Upper lobe of right lung (tissue), 1 donor: ENCODE data around the gene RAMP3. TPM values are rescaled to one million over a fixed set of nuclear protein-coding genes. Genes with fewer than 3 reads are reported as not detected.

Source experiments
- ATAC-seq: fragments of 200-7000 bp; cut with Tn5 transposase; one replicate; pipeline ENCODE4 v1.9.1; 2020; ENCODE audit warnings: mild to moderate bottlenecking, moderate library complexity
- DNase-seq: peaks from one replicate; pipeline ENCODE4 v3.0.0-alpha.2; 2020
- H3K27ac ChIP-seq: fragments of 200-600 bp; one replicate; pipeline ENCODE4 v1.8.0; 2022
- H3K27me3 ChIP-seq: fragments of 200-600 bp; one replicate; pipeline ENCODE4 v1.8.0; 2022; ENCODE audit warnings: mild to moderate bottlenecking
- H3K36me3 ChIP-seq: fragments of 200-600 bp; one replicate; pipeline ENCODE4 v1.8.0; 2022
- H3K4me1 ChIP-seq: fragments of 200-600 bp; one replicate; pipeline ENCODE4 v1.8.0; 2022
- H3K4me3 ChIP-seq: fragments of 200-600 bp; one replicate; pipeline ENCODE4 v1.8.0; 2022; ENCODE audit warnings: mild to moderate bottlenecking
- H3K9me3 ChIP-seq: fragments of 200-600 bp; one replicate; pipeline ENCODE4 v1.8.0; 2022
- intact Hi-C: fragments of 100-400 bp; cut with DNase I; formaldehyde crosslinking; loops from one replicate; pipeline ENCODE4 v1.11.0; 2022
- total RNA-seq: library from RNA; stranded (reverse); fragmentation: NEBNext Ultra II Directional; extraction: Animal tissue kit (Norgen Biotek cat#: 25700); gene quantifications from one replicate; pipeline ENCODE4 v1.2.1, GENCODE V29; 2021
- TF ChIP-seq, protein P1 (sequence below): fragments of 200-600 bp; IDR thresholded peaks from one replicate; pipeline ENCODE4 v1.8.0; 2022; ENCODE audit warnings: antibody characterized with exemption
- donor health status: DM: no; HTN: yes; CAD: no; lungs with severe emphysema.

RAMP3 gene
- total RNA-seq, 1 donor from 2014 or later = 255 TPM

DNA sequence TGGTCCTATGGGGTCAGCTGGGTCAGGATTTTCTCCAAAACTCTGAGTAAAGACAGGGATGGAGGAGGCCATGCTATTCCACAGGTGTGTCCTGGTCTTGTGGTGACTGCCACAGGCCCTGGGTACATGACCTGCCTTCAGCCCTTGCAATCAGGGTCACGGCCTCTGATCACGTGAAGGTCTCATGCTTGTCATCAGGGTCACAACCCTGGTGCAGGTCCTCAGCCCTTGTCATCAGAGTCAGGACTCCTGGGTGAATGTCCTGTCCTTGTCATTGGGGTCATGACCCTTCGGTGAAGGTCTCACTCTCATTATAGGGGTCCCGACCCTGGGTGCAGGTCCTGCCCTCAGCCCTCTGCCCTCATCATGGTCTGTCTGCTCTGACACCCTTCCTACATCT is 24.2 kb upstream of the RAMP3 start:
- H3K27ac ChIP-seq = no peak overlapping the region
- intact Hi-C loops = no loop called here
- TF ChIP-seq, protein P1, sequence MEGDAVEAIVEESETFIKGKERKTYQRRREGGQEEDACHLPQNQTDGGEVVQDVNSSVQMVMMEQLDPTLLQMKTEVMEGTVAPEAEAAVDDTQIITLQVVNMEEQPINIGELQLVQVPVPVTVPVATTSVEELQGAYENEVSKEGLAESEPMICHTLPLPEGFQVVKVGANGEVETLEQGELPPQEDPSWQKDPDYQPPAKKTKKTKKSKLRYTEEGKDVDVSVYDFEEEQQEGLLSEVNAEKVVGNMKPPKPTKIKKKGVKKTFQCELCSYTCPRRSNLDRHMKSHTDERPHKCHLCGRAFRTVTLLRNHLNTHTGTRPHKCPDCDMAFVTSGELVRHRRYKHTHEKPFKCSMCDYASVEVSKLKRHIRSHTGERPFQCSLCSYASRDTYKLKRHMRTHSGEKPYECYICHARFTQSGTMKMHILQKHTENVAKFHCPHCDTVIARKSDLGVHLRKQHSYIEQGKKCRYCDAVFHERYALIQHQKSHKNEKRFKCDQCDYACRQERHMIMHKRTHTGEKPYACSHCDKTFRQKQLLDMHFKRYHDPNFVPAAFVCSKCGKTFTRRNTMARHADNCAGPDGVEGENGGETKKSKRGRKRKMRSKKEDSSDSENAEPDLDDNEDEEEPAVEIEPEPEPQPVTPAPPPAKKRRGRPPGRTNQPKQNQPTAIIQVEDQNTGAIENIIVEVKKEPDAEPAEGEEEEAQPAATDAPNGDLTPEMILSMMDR = no peak
- H3K36me3 ChIP-seq = no peaks in the 10 kb centered on the region
- DNase-seq = no peak
- H3K4me3 ChIP-seq = no peak overlapping the region
- H3K9me3 ChIP-seq = no peaks in the 10 kb centered on the region
- no peak for ATAC-seq
- no peaks in the 10 kb centered on the region for H3K27me3 ChIP-seq
- H3K4me1 ChIP-seq = no peaks in the 10 kb centered on the region

DNA sequence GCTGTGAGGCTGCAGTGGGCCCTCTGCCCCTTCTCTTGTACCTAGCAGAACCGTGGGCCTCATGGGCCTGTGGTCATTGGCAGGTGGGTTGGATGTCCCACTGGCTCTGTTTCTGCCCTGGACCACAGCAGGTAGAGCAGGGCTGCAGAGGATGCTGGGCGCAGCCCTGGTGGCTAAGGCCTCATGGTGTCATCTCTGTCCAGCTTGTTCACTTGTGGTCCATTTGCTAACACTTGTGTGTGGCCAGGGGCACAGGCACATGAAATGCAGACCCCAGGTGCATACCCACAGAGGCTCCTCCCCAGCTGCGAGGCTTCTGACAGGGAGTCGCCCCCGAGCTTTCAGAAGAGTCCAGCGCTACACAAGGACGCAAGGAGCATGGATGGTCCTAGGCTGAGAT is 23.7 kb upstream of the RAMP3 start:
- Histone ChIP-seq H3K4me1 (no peaks in the 10 kb centered on the region), H3K27ac (no peak overlapping the region), H3K27me3 (no peaks in the 10 kb centered on the region), H3K36me3 (no peaks in the 10 kb centered on the region), H3K9me3 (no peaks in the 10 kb centered on the region), H3K4me3 (no peak overlapping the region)
- ATAC-seq (no peak), DNase-seq (no peak)
- intact Hi-C loops = no loop called here
- TF ChIP-seq, protein P1 = no peak

DNA sequence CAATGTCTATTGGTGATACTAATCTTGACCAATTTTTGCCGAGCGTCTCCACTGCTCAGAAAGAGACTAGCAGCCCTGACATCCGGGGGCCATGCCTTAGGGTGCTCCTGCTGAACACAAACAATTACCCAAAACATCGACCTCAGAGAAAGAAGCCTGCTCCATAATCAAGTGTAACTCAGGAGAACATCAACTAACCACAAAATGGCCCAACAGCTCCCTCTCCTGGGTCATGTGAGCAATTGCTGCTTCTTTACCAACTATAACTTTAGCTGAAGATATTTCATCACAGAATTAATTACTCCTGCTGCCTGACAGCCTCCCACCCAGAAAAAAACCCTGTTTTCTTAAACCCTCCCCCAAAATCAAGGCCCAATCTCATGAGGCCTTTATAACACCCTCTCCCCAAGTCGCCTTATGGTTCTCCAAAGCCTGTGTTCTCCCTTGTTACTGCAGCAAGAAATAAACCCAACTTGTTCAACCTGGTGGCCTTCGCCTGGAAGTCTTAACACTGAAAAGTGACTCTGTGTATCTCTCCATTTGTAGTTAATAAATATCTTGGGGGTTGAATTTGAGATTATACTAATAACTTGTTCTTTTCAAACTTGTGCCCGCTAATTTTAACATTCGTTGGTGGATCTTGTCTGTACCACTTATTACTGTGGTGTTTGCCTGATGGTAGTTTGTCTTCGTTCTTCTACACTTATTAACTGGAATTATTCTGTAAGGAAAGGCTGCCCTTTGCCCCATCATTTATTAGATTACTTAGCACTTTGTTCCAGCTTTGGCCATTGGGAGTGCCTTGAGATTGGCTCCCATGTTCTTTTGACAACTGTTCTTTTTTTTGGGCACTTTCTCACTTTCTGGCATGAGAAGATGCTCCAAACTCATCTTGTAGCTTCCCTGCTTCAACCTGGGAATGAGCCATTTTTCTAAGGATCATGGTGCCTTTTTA is 21.2 kb upstream of the RAMP3 start:
- H3K27me3 ChIP-seq = no peaks in the 10 kb centered on the region
- H3K4me3 ChIP-seq = no peak overlapping the region
- no peak overlapping the region for H3K27ac ChIP-seq
- H3K9me3 ChIP-seq = no peaks in the 10 kb centered on the region
- TF ChIP-seq, protein P1 = peak; percentile 92
- intact Hi-C loops = no loop called here
- peak; percentile 87 for ATAC-seq
- no peaks in the 10 kb centered on the region for H3K36me3 ChIP-seq
- H3K4me1 ChIP-seq = no peaks in the 10 kb centered on the region
- no peak for DNase-seq

DNA sequence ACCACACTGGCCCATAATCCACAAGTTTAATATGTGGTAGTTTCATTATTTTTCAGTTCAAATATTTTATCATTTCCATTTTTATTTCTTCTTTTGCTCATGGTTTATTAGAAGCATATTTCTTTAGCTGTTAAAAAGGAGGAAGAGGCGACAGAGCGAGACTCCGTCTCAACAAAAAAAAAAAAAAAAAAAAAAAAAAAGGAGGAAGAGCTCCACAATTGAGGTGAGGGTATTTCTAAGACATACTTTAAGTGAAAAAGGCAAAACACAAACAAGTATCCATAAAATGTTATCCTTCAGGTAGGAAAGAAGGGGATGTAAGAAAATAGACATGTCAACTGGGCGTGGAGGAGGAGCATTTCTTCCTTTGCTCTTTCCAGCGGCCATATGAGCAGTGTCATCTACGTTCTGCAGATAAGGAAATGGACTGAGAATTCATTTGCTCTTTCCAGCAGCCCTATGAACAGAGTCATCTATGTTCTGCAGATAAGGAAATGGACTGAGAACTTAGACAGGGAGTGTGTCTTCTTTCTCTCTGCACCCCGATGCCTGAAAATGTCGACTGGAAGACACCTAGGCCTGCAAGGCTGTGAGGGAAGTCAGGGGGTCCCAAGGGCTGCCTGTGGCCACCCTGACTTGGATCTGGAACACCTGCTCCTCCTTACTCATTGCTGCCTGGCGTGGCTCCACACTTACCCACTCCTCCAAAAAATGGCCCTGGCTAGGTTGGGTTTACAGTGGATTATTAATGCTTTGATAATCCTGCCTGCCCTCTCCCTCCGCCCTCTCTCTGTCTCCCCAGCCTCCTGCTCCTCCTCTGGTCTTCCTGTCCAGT is 18.9 kb upstream of the RAMP3 start:
- Histone ChIP-seq H3K9me3 (no peaks in the 10 kb centered on the region), H3K27me3 (no peaks in the 10 kb centered on the region), H3K4me3 (no peak overlapping the region), H3K36me3 (no peaks in the 10 kb centered on the region), H3K27ac (no peak overlapping the region), H3K4me1 (no peaks in the 10 kb centered on the region)
- TF ChIP-seq, protein P1 = no peak
- no peak for ATAC-seq
- no peak for DNase-seq
- intact Hi-C loops = no loop called here

DNA sequence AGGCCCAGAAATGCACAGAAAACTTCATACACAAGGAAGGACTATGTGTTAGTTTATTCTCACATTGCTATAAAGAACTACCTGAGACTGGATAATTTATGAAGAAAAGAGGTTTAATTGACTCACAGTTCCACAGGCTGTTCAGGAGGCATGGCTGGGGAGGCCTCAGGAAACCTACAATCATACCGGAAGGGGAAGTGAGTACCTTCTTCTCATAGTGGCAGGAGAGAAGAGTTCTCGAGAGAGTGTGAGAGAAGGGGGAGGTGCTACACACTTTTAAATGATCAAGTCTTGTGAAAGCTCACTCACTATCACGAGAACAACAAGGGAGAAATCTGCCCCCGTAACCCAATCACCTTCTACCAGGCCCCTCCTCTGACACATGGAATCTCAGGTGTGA is 16.8 kb upstream of the RAMP3 start:
- no peak for DNase-seq
- Histone ChIP-seq H3K27ac (no peak overlapping the region), H3K4me3 (no peak overlapping the region), H3K36me3 (no peaks in the 10 kb centered on the region), H3K4me1 (no peaks in the 10 kb centered on the region), H3K9me3 (no peaks in the 10 kb centered on the region), H3K27me3 (peaks cover 4% of the 10 kb centered on the region)
- intact Hi-C loops = no loop called here
- TF ChIP-seq, protein P1 = no peak
- no peak for ATAC-seq
